Gastrocnemius medialis (tissue), 4 donors: ENCODE data around the gene NAV3.

ENCODE experiments used
- CTCF ChIP-seq, 5 experiments: fragments of 450-650 bp in 3 of 5; fragments of 200-600 bp in 2 of 5; sonication (generic) in 2 of 5; IDR thresholded peaks in 4 of 5; conservative IDR thresholded peaks in 1 of 5; 1 replicate in 4 of 5; 2 replicates in 1 of 5; pipeline ENCODE4 v1.5.1; 2016 to 2019; ENCODE audit warnings: antibody characterized with exemption in 5 of 5, mild to moderate bottlenecking in 3 of 5, moderate library complexity in 3 of 5
- POLR2A ChIP-seq, 2 donors: fragments of 450-650 bp; IDR thresholded peaks; one replicate each; pipeline ENCODE4 v1.6.1; 2017; ENCODE audit warnings: antibody characterized with exemption in 2 of 2, mild to moderate bottlenecking in 2 of 2, moderate library complexity in 2 of 2

- TF ChIP-seq POLR2A (IDR thresholded peaks at IDR 0.05) (no peak), CTCF (IDR thresholded peaks at IDR 0.05 in 4 of 5, conservative IDR thresholded peaks at IDR 0.05 in 1 of 5) (no peak)
Measured at GRCh38 chr12:77817276-77817675, 13.4 kb upstream of the NAV3 start.
